ENCODE results near the gene HBZ.
"Not testable (repeated sequence)": the region's sequence is repeated elsewhere in the genome, so short reads cannot be mapped to it uniquely, and the experiment has no call there.

Gene HBZ

GRCh38 chr16:164827-165538, 12.5 kb downstream of the HBZ start:
- DNase-seq (ENCODE audit: low read depth), result no peak

DNA sequence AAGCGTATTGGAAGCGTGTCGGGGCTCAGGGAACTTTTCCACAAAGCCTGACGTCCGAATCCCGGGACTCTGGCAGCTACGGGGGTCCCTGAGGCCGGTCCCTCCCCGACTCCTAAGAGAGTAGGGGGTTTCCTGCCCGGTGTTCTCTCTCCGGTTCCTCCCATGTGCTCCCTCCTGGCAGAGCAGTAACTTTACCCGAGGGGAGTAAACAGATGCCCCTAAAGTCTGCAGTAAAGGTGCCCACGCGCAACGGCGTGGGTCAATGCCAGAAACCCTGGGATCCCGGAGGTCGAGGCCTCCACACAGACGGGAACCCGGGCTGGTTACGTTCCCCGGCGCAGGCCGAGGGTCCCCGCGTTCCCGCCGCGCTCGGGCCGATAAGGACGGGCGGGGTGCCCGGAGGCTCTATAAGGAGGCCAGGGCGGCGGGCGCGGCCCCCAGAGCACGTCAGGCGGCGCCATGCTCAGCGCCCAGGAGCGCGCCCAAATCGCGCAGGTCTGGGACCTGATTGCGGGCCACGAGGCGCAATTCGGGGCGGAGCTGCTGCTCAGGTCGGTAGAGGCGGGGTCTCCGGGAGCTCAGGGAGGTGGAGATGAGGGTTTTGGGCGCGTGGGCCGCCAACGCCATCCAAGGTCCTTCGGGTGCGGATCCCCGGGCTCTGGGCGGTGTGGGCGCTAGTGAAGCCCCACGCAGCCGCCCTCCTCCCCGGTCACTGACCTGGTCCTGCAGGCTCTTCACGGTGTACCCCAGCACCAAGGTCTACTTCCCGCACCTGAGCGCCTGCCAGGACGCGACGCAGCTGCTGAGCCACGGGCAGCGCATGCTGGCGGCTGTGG, 13.3 kb downstream of the HBZ start, which contains the start of gene HBM:
Gene HBM, plus strand, starts transcription at position 440 of the 836 bp plus-strand sequence. Its CDS starts 20 bp downstream, at position 460.
- no peak for DNase-seq (ENCODE audit: low read depth)

- no peak for DNase-seq (ENCODE audit: low read depth)
Observed at GRCh38 chr16:166375-167121, 14.1 kb downstream of the HBZ start.

DNA sequence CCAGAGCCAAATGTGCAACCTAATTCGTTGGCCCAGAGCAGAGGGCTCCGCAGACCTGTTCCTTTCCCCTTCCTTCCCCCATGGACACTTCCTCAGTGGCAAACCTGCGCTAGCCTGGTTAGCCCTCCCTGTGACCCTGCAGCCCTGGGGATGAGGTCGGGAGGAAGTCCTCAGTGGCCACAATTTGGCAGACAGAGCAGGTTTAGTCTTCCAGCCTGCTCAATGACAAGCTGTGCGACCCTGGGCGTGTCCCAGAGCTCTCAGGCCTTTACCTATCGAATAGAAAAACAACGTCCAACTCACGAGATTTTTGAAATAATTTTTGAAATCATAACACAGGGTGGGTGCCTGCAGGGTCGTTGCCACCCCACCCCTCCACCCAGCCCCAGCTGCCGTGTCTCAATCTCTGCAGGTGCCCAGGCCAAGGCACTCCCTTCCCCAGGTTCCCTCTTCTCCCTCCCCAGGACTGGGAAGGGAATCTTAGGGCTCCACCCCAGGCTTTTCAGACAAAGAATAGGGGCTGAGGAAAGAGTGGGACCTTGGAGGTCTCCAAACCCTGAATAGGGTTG, 14.8 kb downstream of the HBZ start:
- DNase-seq (ENCODE audit: low read depth), result no peak

DNA sequence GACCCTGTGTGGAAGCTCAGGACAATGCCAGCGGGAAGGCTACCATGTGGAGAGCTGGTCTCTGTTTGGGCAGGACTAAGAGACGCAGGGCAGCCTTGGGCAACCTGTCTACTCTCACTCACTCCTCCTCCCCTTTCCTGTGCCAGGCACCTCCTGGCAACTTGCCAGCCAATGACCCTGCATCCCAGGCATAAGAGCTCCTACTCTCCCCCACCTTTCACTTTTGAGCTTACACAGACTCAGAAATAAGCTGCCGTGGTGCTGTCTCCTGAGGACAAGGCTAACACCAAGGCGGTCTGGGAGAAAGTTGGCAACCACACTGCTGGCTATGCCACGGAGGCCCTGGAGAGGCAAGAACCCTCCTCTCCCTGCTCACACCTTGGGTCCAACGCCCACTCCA, 16.0 kb downstream of the HBZ start:
- no peak for DNase-seq (ENCODE audit: low read depth)

GRCh38 chr16:169014-169413, 16.6 kb downstream of the HBZ start:
- DNase-seq (ENCODE audit: low read depth), result no peak

DNA sequence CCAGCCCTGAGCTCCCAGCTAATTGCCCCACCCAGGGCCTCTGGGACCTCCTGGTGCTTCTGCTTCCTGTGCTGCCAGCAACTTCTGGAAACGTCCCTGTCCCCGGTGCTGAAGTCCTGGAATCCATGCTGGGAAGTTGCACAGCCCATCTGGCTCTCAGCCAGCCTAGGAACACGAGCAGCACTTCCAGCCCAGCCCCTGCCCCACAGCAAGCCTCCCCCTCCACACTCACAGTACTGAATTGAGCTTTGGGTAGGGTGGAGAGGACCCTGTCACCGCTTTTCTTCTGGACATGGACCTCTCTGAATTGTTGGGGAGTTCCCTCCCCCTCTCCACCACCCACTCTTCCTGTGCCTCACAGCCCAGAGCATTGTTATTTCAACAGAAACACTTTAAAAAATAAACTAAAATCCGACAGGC, 17.7 kb downstream of the HBZ start:
- DNase-seq (ENCODE audit: low read depth), result not testable (repeated sequence)

- DNase-seq (ENCODE audit: low read depth), result no peak
Observed at GRCh38 chr16:170788-171187, 18.3 kb downstream of the HBZ start.

- DNase-seq (ENCODE audit: low read depth), result not testable (repeated sequence)
Observed at GRCh38 chr16:172374-172941, 20.0 kb downstream of the HBZ start, which contains the start of gene HBA2. TSS of gene HBA2 (plus strand) at chr16:172876. CDS start at chr16:172913, 37 bp downstream.

GRCh38 chr16:173211-173854, 20.9 kb downstream of the HBZ start:
- not testable (repeated sequence) for DNase-seq (ENCODE audit: low read depth)

GRCh38 chr16:173928-174769, 21.7 kb downstream of the HBZ start:
- DNase-seq (ENCODE audit: low read depth), result not testable (repeated sequence)

GRCh38 chr16:175011-175949, 22.8 kb downstream of the HBZ start:
- DNase-seq (ENCODE audit: low read depth), result no peak

- DNase-seq (ENCODE audit: low read depth), result not testable (repeated sequence)
Observed at GRCh38 chr16:176006-176405, 23.6 kb downstream of the HBZ start.

DNA sequence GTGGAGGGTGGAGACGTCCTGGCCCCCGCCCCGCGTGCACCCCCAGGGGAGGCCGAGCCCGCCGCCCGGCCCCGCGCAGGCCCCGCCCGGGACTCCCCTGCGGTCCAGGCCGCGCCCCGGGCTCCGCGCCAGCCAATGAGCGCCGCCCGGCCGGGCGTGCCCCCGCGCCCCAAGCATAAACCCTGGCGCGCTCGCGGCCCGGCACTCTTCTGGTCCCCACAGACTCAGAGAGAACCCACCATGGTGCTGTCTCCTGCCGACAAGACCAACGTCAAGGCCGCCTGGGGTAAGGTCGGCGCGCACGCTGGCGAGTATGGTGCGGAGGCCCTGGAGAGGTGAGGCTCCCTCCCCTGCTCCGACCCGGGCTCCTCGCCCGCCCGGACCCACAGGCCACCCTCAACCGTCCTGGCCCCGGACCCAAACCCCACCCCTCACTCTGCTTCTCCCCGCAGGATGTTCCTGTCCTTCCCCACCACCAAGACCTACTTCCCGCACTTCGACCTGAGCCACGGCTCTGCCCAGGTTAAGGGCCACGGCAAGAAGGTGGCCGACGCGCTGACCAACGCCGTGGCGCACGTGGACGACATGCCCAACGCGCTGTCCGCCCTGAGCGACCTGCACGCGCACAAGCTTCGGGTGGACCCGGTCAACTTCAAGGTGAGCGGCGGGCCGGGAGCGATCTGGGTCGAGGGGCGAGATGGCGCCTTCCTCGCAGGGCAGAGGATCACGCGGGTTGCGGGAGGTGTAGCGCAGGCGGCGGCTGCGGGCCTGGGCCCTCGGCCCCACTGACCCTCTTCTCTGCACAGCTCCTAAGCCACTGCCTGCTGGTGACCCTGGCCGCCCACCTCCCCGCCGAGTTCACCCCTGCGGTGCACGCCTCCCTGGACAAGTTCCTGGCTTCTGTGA, 24.3 kb downstream of the HBZ start, which contains the start of gene HBA1:
Gene HBA1, plus strand, starts transcription at position 204 of the 906 bp plus-strand sequence. Its CDS starts 37 bp downstream, at position 241.
- DNase-seq (ENCODE audit: low read depth), result not testable (repeated sequence)

DNA sequence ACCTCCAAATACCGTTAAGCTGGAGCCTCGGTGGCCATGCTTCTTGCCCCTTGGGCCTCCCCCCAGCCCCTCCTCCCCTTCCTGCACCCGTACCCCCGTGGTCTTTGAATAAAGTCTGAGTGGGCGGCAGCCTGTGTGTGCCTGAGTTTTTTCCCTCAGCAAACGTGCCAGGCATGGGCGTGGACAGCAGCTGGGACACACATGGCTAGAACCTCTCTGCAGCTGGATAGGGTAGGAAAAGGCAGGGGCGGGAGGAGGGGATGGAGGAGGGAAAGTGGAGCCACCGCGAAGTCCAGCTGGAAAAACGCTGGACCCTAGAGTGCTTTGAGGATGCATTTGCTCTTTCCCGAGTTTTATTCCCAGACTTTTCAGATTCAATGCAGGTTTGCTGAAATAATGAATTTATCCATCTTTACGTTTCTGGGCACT, 25.0 kb downstream of the HBZ start:
- DNase-seq (ENCODE audit: low read depth), result no peak

GRCh38 chr16:177981-178667, 25.7 kb downstream of the HBZ start:
- no peak for DNase-seq (ENCODE audit: low read depth)

DNA sequence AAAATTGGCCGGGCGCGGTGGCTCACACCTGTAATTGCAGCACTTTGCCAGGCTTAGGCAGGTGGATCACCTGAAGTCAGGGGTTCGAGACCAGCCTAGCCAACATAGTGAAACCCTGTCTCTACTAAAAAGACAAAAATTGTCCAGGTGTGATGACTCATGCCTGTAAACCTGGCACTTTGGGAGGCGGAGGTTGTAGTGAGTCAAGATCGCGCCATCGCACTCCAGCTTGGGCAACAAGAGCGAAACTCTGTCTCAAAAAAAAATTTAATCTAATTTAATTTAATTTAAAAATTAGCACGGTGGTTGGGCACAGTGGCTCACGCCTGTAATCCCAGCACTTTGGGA, 26.2 kb downstream of the HBZ start:
- DNase-seq (ENCODE audit: low read depth), result no peak
